HG02571 (cell line): ENCODE results near the gene THSD7A.

Experiments used
- ATAC-seq: cut with Tn5 transposase; IDR thresholded peaks from one replicate; pipeline ENCODE4 v1.9.1; 2021; ENCODE audit warnings: mild to moderate bottlenecking, moderate library complexity; ENCODE audit not compliant: unreplicated experiment

THSD7A gene

DNA sequence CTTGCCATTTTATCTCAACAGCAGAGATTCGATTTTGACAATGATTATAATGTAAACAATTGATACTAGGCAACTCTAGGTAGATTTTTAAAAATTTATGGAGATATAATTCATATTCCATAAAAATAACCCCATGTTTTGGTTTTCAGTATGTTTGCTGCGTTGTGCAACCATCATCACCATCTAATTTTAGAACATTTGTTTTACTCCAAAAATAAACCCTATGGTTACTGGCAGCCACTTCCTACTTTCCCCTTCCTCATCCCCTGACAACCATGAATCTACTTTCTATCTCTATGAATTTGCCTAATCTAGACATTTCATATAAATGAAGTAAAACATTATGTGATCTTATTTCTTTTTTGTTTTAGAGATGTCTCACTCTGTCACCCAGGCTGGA, 401.9 kb downstream of the THSD7A start:
- ATAC-seq: no peak

DNA sequence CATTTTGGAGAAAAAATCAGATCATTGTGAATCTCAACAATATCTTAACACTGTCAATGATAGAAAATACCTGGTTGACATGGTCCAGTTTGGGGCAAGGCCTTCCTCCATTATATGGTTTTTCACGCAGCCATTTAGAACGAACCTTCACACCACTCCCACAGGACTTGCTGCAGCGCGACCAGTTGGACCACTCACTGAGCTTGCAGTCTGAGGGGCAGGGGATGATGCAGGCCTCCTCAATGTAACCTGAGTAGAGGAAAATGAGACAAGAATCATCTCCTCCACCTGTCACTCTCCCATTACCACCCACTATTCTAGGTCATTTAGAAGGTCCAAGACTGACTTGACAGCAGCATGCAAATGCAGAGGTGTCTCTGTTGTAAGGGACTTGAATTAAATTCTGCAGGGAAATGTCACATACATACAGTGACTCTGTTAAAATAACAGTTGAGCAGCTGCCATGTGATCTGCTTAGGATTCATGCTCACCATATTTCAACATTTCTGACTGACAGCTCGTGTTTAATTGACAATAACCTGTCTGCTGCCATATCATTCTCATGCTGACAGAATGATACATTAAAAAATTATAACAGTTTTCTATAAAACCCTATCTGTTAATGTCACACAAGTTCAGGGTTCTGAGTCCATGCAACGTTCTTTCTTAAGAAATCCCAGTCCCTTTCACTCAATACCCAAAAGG, 403.0 kb downstream of the THSD7A start:
- no peak for ATAC-seq

DNA sequence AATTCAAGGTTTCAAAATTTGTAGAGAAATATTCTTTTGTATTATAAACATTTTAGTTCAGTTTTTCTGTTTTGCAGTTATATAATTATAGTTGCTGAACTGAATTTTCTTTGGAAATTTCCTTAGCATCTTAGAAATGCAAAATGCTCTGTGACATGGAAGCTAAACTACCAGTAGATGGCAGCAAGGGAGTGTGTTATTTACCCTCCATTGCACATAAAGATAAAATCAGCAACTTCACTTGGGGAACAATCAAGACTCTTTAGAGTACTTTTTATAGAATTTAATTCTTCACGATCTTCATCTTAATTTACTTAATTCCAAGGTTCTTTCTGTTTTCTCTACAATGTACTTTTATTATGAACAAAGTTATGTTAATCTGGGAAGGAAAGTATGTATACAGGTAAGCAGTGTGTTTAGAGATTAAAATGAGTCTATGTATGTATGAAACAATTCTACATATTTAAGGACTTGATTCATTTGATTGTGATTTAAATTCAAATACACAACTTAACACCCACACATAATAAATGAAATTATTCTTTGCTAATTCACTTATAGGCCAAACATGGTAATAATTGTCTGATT, 404.2 kb downstream of the THSD7A start:
- ATAC-seq: no peak

DNA sequence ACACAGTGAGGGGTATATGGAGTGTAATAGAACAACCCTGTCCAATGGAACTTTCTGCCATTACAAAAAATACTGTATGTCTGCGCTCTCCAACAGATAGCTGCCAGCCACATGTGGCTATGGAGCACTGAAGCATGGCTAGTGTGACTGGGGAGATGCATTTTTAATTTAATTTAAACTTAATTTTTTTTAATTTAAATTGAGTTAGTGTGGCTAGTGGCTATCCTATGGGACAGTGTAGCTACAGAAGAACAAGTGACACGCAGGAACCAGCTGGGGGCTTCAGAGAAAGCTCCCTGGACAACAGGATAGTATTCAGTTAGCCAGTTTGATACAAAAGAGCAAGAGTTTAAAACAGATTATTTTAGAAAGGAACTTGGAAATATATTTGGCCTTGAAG, 408.0 kb downstream of the THSD7A start:
- ATAC-seq: no peak

DNA sequence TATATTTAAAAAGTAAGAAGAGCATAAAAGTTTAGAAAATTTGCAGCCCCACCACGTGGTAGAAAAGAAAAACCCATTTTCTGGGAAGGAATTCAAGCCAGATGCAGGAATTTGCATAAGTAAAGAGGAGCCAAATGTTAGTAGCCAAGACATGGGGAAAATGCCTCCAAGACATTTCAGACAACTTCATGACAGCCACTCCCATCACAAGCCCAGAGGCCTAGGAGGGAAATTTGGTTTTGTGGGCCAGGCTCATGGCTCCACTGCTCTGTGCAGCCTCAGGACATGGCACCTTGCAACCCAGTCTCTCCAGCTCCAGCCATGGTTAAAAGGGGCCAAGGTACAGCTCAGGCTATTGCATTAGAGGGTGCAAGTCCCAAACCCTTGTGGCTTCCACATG, 411.9 kb downstream of the THSD7A start:
- ATAC-seq: no peak

DNA sequence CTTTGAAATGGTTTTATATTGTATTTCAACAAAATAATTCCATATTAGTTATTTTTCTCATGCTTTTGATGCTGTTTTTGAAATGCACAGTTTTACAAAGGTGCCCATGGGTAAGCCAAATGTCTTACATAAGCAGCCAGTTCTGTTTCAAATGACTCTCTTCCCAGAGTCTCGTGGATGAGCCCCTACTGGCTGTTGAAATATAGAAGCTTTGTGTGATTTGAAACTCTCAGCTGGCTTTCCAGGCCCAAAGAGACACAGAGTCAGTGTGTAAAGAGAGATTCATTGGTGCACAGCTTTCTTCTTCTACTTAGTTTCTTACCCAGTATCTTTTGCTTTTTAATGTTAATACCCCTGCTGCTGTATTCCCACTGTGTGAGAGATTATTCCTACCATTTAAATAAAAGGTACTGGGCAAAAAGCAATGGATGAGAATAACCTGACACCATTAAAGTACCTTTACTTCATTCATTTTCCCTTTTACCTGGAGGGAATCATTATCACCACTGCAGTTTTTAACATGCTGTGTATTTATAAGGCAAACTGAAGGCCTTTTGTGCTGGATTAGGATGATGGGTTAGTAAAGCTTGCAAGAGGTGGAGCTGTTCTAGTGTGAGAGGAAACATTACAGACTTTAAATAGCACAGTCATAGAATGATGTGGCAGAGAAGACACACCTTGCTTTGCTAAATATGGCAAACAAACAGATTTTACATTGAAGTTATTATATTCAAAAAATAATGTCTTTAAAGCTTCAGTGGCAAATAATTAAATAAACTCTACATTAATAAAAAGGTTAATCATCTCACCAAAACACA, 415.1 kb downstream of the THSD7A start:
- no peak for ATAC-seq

DNA sequence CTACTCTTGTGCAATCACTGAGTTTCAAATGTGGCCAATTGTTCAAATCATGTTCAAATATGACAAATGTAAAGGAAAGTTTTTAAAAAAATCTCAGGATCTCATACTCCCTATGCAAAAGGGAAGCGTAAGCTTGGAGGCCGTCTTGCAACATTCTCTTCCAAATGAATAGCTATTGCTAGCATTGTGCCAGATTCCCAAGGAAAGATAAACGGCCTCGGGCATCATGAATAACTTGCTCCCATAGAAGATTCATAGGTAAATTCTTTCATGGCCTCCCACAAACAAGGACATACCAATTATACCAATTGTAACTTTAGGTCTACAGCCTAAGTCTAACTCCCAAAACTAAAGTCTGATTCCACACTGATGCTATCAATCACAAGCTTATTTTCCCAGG, 416.9 kb downstream of the THSD7A start:
- no peak for ATAC-seq

DNA sequence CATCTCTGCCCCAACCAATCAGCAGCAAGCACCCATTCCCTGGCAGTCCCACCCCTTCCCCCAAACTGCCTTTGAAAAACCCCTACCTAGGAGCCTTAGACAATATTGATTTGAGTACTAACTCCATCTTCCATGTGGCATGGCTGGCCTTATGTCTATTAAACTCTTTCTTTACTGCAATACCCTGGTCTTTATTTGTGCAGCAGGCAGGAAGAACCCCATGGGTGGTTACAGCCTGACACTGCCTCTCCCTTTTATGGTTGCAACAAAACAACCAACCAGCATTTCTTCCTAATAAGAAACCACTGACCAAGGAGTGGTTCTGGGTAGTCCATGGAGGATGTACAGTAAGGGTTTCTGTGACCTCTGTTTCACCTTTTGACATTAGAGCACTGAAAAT, 418.1 kb downstream of the THSD7A start:
- no peak for ATAC-seq

DNA sequence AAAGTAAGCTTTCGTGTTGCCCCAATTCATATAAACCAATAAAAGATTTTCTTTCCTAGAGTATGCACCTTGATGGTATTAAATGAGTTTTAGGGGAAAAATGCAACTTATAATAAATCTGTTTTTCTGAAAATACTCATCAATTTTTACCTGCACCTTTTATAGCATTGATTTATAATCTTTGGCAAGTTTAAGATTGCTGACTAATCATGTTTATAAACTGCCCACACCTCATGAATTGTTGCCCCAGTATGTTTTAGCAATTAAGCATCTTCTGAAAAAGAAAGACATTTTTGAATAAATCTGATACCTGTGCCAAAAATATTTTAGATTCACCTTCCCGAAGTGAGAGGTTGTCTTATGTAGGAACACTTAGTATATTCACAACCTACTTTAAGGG, 420.0 kb downstream of the THSD7A start:
- no peak for ATAC-seq

DNA sequence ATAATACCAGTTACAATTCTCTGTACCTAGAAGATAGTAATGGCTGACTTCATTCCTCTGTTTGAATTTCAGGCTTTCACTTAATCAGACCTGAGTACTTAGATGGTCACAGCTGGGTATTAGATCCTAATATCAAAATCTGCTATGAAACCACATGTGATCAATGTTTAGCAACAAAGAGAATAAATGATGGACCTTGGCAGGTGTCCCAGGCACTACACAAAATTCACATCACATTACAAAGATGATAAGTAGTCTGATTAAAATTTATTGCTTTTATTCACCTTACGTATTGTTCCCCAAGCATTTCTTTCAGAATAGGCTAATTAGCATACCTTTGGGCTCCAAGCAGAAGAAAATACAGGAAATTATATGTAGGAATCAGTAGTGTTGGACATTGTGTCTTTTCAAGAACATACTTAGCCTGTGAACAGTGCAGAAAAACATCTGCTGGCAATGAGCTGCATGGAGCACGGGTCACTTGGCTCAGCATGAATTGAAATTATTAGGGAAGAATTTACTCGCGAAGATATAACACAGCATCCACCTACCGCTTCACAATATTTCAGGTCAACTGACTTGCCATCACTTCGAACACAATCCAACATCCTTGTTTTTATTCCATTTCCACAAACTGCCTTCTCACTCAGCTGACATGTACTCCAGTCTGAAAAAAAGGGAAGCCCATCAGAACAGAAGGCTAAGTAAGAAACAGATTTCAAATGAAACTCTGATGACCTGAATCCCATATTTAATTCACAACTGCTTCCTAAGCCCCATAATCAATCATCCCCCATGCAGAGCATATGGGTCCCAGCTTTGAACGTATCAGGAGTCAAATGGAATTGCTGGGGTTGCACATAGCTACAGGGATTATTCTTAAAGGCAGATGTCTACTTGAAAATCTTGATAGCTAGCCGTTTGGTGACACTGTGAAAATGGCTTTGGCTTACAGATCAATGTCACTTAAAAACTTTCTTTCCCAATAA, 421.0 kb downstream of the THSD7A start:
- no peak for ATAC-seq

DNA sequence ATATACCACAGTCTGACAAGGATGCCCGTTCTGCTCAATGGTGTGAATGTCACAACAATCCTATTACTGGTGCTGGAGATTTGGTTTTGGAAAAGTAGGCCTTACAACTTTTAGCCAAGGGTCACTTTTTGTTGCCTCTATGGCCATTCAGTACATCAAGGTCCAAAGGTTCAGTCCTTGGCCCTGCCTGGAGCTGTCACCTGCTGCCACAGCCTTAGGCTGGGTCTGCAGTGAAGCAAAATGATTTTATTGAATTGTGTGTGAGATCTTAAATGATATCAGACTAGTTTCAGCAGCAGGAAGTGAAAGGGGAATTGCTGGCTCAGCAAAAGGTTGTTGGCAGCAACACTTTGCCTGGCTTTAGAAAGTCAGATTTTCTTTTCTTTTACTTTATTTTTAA, 427.6 kb downstream of the THSD7A start:
- no peak for ATAC-seq

DNA sequence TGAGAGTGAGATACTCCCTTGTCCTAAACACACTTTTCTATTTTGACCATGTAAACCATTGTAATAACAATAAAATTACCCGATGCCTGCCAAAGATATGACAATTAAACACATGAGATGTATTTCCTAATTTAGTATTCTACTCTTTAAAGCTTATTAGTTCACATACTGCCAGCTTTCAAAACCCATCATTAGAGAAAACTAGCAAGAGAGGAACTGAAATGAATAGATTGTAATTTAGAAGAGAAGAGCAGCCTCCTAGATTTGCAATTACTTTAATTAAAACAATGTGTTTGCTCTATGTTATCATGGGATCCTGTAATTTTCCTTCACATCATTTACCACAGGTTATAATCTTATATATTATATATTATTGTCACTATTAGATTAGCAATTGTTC, 428.2 kb downstream of the THSD7A start:
- no peak for ATAC-seq

DNA sequence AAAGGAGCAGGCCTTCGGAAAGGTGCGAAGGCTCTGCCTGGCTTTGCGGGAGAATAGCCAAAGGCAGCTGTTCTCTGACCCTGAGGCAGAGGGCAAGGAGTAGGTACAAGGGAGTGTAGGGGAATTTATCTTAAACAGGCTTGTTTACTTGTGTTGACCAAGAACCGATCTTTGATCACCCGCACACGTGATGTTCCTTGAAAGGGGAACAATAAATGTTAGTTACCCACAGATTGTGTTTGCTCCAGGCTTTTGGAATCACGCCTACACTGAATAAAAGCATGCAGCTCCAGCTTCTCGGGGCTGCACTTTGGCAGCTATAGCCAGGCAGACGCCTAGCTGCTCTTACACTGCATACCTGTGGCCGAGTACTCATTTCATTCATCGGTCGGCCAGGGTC, 437.6 kb downstream of the THSD7A start:
- no peak for ATAC-seq

DNA sequence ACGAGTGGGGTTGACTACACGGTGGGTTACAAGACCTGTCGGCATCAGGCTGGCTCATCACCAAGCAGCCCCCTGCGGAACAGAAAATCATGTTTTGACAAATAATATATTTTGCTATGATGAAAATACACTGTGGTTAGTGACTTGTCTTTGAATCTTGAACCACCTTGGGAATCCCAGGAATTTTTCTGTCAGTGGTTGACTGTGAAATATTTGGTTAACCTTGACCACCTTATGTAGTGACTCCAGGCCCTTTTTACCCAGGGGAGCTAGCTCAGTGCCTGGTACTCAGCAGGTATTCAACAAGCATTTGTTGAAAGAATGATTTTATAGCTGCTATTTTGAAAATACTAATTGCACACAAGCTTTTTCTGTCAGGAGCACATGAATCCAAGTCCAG, 452.4 kb downstream of the THSD7A start:
- ATAC-seq: no peak

DNA sequence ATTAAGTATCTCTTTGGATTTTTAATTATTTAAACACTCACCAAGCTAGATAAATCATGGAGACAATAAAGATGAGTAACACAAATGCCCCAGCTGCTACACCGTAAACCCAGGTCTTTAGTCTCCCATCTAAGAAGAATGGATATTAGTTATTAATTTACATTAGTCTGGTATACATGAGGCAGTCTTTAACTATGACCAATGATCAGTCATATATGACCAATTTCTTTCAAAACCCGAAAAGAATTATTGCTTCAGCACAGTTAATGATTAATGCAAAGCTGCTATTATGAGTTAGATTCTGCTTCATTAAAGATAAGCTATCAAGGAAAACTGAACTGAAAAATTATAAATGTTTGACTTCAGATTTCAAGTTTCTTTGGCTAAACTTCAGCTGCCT, 455.5 kb downstream of the THSD7A start:
- no peak for ATAC-seq

DNA sequence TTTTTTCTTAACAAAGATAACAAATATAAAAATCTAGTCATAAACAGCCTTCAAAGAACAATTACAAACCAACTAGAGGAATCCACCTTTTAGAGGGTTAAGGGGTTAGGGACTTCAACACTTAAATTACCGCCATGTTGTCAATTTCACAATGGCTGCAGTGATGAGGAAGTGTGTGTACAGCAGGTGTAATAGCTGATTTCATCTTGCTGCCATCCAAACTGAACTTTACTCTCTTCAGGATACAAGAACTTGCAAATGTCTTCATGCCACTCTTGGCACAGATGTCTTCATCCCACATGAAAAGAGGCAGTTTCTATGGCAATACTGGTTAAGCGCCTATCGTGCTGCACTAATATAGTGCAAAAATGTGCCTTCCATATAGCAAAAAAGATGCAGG, 457.4 kb downstream of the THSD7A start:
- no peak for ATAC-seq

DNA sequence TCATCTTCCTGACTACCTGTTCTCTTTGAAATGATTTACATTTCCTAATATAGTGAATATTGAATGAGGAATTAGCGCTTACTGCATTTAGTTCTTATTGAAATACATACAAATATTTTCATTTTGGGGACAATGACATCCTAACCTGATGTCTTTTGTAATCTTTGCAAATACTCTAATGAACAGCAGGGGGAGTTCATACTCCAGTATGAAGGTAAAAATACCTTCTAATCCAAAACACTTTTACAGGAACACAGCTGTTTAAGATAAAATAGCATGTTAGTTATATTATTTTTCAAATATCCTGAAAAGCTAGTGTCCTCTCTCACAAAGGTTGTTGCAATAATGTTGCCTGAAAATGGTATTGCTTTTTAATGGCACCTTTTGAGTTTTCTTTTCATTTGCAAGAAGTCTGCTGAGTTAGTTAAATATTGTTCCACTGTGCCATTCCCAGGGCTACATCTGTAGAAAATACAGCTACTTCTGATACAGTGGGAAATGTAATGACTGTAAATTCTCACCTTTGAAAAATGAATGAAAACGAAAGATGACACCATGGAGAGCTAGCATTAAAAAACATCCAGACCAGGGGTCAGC, 458.4 kb downstream of the THSD7A start:
- no peak for ATAC-seq

DNA sequence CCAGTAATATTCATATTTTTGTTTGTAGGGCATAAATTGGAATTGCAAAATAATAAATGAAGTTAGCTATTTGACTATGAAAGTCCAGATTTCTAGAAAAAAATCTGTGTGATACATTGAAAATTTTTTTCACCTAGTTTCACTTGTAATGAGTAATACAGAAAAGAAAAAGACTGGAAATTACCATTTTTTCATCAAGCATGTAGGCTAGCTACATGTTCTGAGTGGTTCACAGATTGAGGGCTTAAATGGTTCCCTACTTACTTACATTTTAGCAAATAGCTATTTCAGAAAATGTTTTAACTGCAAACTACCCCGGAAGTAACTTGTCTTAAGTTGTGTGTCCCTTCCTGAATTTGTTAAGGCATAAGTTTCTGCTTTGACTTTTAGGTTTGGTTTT, 462.3 kb downstream of the THSD7A start:
- ATAC-seq: no peak

DNA sequence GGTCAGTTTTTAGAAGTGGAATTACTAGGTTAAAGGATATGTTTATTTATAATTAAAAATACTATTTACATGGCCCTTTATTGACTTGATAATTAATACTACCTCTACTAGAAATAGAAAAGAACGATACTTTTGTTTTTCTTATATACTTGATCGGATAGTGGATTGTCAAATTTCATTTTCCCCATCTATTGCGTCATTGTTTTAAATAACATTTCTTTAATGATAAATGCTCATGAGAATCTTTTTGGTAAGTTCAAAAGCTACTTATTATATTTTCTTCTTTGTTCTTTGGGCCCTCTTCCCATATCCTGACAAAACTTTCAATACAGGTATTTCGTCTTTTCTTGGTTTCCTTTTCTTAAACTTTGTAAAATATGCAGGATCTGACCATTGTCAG, 465.9 kb downstream of the THSD7A start:
- no peak for ATAC-seq

DNA sequence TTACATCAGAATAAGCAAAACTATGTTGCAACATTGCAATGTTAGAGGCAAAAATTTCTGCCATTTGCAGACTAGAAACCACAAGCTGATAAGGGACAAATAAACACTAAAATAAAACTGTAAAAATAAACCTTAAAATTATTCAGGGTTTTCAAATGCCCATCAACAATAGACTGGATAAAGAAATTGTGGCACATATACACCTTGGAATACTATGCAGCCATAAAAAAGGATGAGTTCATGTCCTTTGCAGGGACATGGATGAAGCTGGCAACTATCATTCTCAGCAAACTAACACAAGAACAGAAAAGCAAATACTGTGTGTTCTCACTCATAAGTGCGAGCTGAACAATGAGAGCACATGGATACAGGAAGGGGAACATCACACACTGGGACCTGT, 473.4 kb downstream of the THSD7A start:
- no peak for ATAC-seq
